Measurements from ENCODE around the gene DGCR2. TPM values are rescaled to one million over a fixed set of nuclear protein-coding genes. Genes with fewer than 3 reads are reported as not detected.

DGCR2 gene
- total RNA-seq, 2 donors from 2014 or later: 43.8 to 89.3 TPM

DNA sequence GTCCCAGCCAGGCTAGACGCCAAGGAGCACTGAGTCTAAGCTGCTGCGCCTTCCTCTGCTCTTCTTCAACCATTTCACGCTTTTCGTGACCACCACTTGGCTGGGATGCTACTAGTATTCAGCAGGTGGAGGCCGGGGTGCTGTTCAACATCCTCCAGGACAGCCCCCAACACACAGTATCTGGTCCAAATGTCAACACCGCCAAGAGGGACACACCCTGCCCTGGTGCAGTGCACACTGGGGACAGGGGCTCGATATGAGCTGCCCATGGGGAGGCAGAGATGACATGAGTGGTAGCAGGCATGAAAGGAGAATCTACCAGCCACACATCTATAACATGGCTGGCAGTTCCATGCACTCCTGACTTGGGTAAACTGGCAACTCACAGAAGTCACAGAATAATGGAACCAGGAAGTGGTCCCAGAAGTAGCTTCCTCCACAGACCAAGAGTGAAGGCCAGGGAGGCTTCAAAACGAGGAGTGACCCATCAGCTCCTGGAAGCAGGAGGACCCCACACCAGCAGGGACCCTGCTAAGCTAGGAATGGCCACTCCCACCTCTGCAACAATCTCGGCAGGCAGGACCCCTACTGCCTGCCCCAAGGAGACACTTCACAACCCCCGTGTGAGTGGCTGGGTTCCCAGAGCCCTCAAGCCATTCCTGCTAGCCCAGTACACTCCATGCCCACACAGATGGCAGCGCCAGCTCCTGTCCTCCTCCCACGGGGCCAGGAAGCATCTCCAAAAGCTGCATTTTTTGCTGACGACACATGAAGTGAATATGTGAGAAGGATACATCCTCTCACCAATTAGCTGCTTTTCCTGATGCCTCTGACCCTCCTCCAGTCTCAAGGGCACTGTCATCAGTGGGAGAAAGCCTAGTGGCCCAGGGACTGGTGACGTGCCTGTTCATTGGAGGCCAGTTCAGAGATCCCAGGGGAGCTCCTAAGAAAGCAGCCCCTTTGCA, 78.8 kb downstream of the DGCR2 start:
- H3K4me1 ChIP-seq: no peaks in the 10 kb centered on the region
- TF ChIP-seq, protein P1, sequence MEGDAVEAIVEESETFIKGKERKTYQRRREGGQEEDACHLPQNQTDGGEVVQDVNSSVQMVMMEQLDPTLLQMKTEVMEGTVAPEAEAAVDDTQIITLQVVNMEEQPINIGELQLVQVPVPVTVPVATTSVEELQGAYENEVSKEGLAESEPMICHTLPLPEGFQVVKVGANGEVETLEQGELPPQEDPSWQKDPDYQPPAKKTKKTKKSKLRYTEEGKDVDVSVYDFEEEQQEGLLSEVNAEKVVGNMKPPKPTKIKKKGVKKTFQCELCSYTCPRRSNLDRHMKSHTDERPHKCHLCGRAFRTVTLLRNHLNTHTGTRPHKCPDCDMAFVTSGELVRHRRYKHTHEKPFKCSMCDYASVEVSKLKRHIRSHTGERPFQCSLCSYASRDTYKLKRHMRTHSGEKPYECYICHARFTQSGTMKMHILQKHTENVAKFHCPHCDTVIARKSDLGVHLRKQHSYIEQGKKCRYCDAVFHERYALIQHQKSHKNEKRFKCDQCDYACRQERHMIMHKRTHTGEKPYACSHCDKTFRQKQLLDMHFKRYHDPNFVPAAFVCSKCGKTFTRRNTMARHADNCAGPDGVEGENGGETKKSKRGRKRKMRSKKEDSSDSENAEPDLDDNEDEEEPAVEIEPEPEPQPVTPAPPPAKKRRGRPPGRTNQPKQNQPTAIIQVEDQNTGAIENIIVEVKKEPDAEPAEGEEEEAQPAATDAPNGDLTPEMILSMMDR (IDR thresholded peaks at IDR 0.05): no peak
- no peak for TF ChIP-seq POLR2A (IDR thresholded peaks at IDR 0.05)
- no peak overlapping the region for H3K27ac ChIP-seq
- ATAC-seq (no peak), DNase-seq (no peak)
- no peaks in the 10 kb centered on the region for H3K9me3 ChIP-seq
- H3K36me3 ChIP-seq (replicated peaks in 1 of 2; ENCODE audit: insufficient read depth in 1 of 2, low read depth in 2 of 2): peaks cover 33 to 59% of the 10 kb centered on the region in 2 donors
- no peak overlapping the region for H3K4me3 ChIP-seq
- 64 to 85% methylated on average over 7 to 14 of the region's 14 CpGs for WGBS, 2 donors
- H3K27me3 ChIP-seq: no peaks in the 10 kb centered on the region
- intact Hi-C loops (cut with DNase I): no loop called here

DNA sequence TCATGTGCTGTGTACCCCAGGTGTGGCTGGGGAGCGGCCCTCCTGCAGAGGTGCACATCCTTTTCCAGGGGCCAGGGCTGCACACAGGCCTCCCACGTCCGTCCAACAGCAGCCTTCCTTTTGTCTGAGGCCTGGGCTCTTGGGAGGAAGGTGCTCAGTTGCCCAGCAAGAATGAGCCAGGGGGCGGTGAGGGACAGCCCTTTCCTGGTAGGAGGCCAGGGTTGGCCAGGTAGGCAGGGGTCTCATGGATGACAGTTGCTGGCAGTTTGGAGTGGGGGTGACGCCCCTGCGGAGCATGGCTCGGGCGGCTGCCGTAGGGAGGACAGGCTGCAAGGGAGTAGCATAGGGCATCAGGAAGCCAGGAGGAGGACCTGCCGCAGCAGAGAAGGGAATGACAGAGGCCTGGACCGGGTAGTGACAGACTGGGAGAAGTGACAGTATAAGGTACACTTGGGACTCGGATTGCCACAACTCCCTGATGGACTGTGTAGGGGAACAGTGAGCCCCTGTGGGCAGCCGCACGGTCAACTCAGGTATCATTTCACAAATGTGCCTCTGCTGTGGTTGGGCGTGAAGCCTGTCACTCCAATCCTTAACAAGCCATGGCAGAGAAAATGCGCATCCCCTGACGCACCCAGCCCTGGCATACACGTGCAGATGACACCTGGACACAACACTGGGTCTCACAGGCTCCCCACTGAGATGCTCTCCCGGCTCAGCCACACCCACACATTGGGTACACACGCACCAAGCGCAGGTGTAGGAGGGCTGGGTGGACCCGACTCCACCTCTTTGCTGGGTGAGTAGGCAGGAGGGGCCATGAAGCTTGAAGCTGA, 79.7 kb downstream of the DGCR2 start:
- H3K27me3 ChIP-seq: no peaks in the 10 kb centered on the region
- H3K9me3 ChIP-seq: no peaks in the 10 kb centered on the region
- intact Hi-C loops (cut with DNase I): no loop called here
- H3K27ac ChIP-seq: no peak overlapping the region
- TF ChIP-seq, protein P1 (IDR thresholded peaks at IDR 0.05): no peak
- no peak for TF ChIP-seq POLR2A (IDR thresholded peaks at IDR 0.05)
- DNase-seq (no peak), ATAC-seq (no peak)
- H3K4me1 ChIP-seq: no peaks in the 10 kb centered on the region
- peaks cover 38 to 56% of the 10 kb centered on the region in 2 donors for H3K36me3 ChIP-seq (replicated peaks in 1 of 2; ENCODE audit: insufficient read depth in 1 of 2, low read depth in 2 of 2)
- no peak overlapping the region for H3K4me3 ChIP-seq
- 91 to 93% methylated on average over 14 to 22 of the region's 22 CpGs for WGBS, 2 donors

DNA sequence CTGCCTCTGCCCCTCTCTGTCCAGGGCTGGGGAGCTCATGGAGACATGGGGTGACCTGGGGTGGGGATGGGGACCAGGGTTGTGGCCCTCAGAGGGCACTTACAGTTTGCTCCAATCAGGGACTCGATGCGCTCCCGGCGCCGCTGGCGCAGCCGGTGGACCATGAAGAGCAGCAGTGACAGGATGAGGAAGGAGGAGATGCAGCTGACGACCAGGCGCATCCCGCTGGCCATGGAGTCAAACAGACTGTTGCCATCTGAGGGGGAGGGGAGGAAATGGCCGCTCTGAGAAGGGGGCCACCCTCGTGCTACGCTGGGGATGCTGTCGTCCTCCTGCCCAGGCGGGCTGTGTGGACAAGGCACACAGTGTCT, 80.5 kb downstream of the DGCR2 start:
- DNase-seq (no peak), ATAC-seq (no peak)
- no peaks in the 10 kb centered on the region for H3K27me3 ChIP-seq
- WGBS, 2 donors: 91 to 97% methylated on average over 9 to 15 of the region's 15 CpGs
- H3K4me3 ChIP-seq: no peak overlapping the region
- no peaks in the 10 kb centered on the region for H3K9me3 ChIP-seq
- peaks cover 31 to 48% of the 10 kb centered on the region in 2 donors for H3K36me3 ChIP-seq (replicated peaks in 1 of 2; ENCODE audit: insufficient read depth in 1 of 2, low read depth in 2 of 2)
- H3K4me1 ChIP-seq: no peaks in the 10 kb centered on the region
- TF ChIP-seq, protein P1 (IDR thresholded peaks at IDR 0.05): no peak
- no peak for TF ChIP-seq POLR2A (IDR thresholded peaks at IDR 0.05)
- H3K27ac ChIP-seq: no peak overlapping the region
- intact Hi-C loops (cut with DNase I): no loop called here

DNA sequence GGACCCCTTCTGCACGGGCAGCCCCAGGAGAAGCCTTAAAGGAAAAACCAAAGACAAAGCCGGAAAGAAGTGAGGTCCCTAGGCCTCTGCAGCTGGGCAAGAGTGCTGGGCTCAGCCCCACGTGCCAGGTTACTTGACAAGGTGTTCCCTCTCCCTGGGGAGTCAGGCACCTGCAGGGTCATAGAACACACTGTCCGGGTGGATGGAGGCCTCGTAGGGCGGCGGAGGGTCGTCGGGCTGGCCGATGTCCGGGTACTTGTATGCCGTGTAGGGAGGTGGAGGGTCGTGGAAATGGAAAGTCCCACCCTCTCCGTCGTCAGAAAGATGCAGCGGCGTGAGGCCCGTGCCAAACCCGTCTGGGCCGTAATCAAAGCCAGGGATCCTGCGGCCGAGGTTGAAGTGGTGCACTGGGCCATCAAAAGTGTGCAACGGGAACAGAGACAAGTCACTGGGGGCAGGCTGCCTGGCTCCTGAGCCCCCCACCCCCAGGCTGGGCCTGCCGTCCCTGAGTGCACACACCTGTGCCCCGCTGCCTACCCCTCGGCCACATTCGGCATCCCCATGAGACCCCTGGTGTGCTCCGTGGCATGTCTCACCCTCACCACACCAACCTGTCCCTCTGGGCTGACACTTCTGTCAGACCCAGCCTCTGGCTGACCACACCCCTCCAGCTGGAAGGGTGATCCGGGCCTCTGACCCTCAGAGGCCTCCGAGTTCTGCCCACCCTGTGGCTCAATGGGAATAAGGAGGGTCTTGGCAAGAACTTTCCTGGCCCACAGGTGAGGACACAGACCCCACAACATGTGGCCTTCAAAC, 81.1 kb downstream of the DGCR2 start:
- DNase-seq (no peak), ATAC-seq (no peak)
- H3K27ac ChIP-seq: no peak overlapping the region
- no peaks in the 10 kb centered on the region for H3K9me3 ChIP-seq
- 88 to 94% methylated on average over 19 to 29 of the region's 30 CpGs for WGBS, 2 donors
- peaks cover 27 to 44% of the 10 kb centered on the region in 2 donors for H3K36me3 ChIP-seq (replicated peaks in 1 of 2; ENCODE audit: insufficient read depth in 1 of 2, low read depth in 2 of 2)
- intact Hi-C loops (cut with DNase I): no loop called here
- no peak overlapping the region for H3K4me3 ChIP-seq
- H3K4me1 ChIP-seq: no peaks in the 10 kb centered on the region
- H3K27me3 ChIP-seq: no peaks in the 10 kb centered on the region
- no peak for TF ChIP-seq POLR2A (IDR thresholded peaks at IDR 0.05)

Data from body of pancreas (tissue), 4 donors.